K562 (cell line): ENCODE measurements around the gene OR4A47. TPM values are rescaled to one million over a fixed set of nuclear protein-coding genes. Genes with fewer than 3 reads are reported as not detected.
"Not testable (repeated sequence)": the region's sequence is repeated elsewhere in the genome, so short reads cannot be mapped to it uniquely, and the experiment has no call there.

Experiments
- ATAC-seq: fragments of 200-7000 bp; cut with Tn5 transposase; 3 replicates; pipeline ENCODE4 v1.9.1; 2020; ENCODE audit warnings: moderate library complexity
- BruUV-seq: library from RNA; stranded (reverse); fragments of 400-500 nt; replicated peaks from 2 replicates; lab custom pipeline; 2021; lab: Mats Ljungman, UMichigan
- CTCF ChIA-PET: fragments of 300-600 bp; formaldehyde crosslinking; extraction: SDS; loops from one replicate; lab custom pipeline; 2021; ENCODE audit warnings: low intra/inter-chr PET ratio; lab: Yijun Ruan, JAX
- POLR2A ChIA-PET: fragments of 300-600, 350-650 bp; sonication (Branson Sonifier 250); formaldehyde crosslinking; extraction: SDS; loops from one replicate; lab custom pipeline; 2021; ENCODE audit warnings: antibody characterized with exemption, inconsistent platforms; lab: Yijun Ruan, JAX
- DNase-seq, 4 experiments: peaks; one replicate each; pipeline versions ENCODE4 v3.0.0 to v3.0.0-alpha.2; 2011 to 2018; ENCODE audit warnings: low spot score in 3 of 4, mixed read lengths in 3 of 4; ENCODE audit errors: extremely low read depth in 1 of 4
- FAIRE-seq: peaks from 2 replicates; lab custom pipeline; 2011; peaks lifted over from hg19 to GRCh38; lab: Jason Lieb, UNC
- H2AFZ ChIP-seq: 2 replicates; pipeline ENCODE4 v1.6.0; 2011; ENCODE audit warnings: low read depth, low read length, control low read depth, inconsistent platforms
- H3K27ac ChIP-seq: fragments of 200-600 bp; 3 replicates; pipeline ENCODE4 v1.8.0; 2011; ENCODE audit warnings: low read depth, mild to moderate bottlenecking, control low read depth, inconsistent platforms, low read length, moderate library complexity, mixed read lengths; ENCODE audit errors: extremely low read depth
- H3K27me3 ChIP-seq, 2 experiments: fragments of 300-600 bp in 1 of 2; 2 replicates in 1 of 2; 3 replicates in 1 of 2; pipeline versions ENCODE4 v1.6.0 to v1.8.0; 2011; ENCODE audit warnings: inconsistent platforms in 2 of 2, low read length in 2 of 2, mild to moderate bottlenecking in 1 of 2, mixed read lengths in 1 of 2, moderate library complexity in 1 of 2; ENCODE audit not compliant: control insufficient read depth in 2 of 2, insufficient read depth in 2 of 2
- H3K36me3 ChIP-seq: fragments of 300-600 bp; 3 replicates; pipeline ENCODE4 v1.8.0; 2011; ENCODE audit warnings: mild to moderate bottlenecking, low read length, inconsistent platforms; ENCODE audit not compliant: control insufficient read depth, insufficient read depth
- H3K4me1 ChIP-seq, 2 experiments: fragments of 200-600 bp in 1 of 2; replicated peaks in 1 of 2; 2 replicates in 1 of 2; 3 replicates in 1 of 2; pipeline versions ENCODE4 v1.5.1 to v1.8.0; 2011; ENCODE audit warnings: inconsistent platforms in 2 of 2, low read length in 2 of 2, mild to moderate bottlenecking in 1 of 2, mixed read lengths in 1 of 2, moderate library complexity in 1 of 2; ENCODE audit not compliant: control insufficient read depth in 2 of 2, insufficient read depth in 2 of 2
- H3K4me2 ChIP-seq: 2 replicates; pipeline ENCODE4 v1.6.1; 2011; ENCODE audit warnings: low read length, control low read depth, inconsistent platforms, mixed read lengths; ENCODE audit not compliant: insufficient read depth
- H3K4me3 ChIP-seq: fragments of 200-600 bp; sonication (generic), shearing (Covaris generic); 2 replicates; pipeline ENCODE4 v1.5.1; 2016; ENCODE audit warnings: control low read depth, inconsistent platforms
- H3K79me2 ChIP-seq: fragments of 200-600 bp; 3 replicates; pipeline ENCODE4 v1.8.0; 2011; ENCODE audit warnings: low read length, inconsistent platforms; ENCODE audit not compliant: control insufficient read depth, insufficient read depth
- H3K9ac ChIP-seq, 2 experiments: 2 replicates each; pipeline versions ENCODE4 v1.6.0 to v1.6.1; 2011; ENCODE audit warnings: low read depth in 2 of 2, low read length in 2 of 2, control low read depth in 1 of 2, inconsistent platforms in 1 of 2, mild to moderate bottlenecking in 1 of 2, mixed read lengths in 1 of 2; ENCODE audit not compliant: insufficient read depth in 1 of 2
- H3K9me1 ChIP-seq: one replicate; pipeline ENCODE4 v1.6.0; 2011; ENCODE audit warnings: inconsistent platforms, mild to moderate bottlenecking, low read length, moderate library complexity; ENCODE audit not compliant: control insufficient read depth, insufficient read depth
- H3K9me3 ChIP-seq: replicated peaks from 2 replicates; pipeline ENCODE4 v1.5.1; 2011; ENCODE audit warnings: low read depth, low read length, inconsistent platforms; ENCODE audit not compliant: control insufficient read depth, insufficient read depth
- H4K20me1 ChIP-seq: replicated peaks from 2 replicates; pipeline ENCODE4 v1.6.1; 2011; ENCODE audit warnings: low read length, inconsistent platforms, mixed read lengths; ENCODE audit not compliant: control insufficient read depth, insufficient read depth
- HNRNPK ChIP-seq: fragments of 200-400 bp; formaldehyde crosslinking; IDR thresholded peaks from one replicate; pipeline ENCODE4 v1.6.1; 2018; ENCODE audit warnings: mild to moderate bottlenecking, low read depth, low read length; ENCODE audit not compliant: poor library complexity, severe bottlenecking
- PCBP1 ChIP-seq: fragments of 200-400 bp; formaldehyde crosslinking; IDR thresholded peaks from 2 replicates; pipeline ENCODE4 v1.6.1; 2018; ENCODE audit warnings: mild to moderate bottlenecking, low read depth, low read length; ENCODE audit not compliant: poor library complexity, severe bottlenecking
- PCBP2 ChIP-seq: fragments of 200-400 bp; formaldehyde crosslinking; IDR thresholded peaks from 2 replicates; pipeline ENCODE4 v1.6.1; 2018; ENCODE audit warnings: low read length, low read depth, mild to moderate bottlenecking, moderate library complexity; ENCODE audit not compliant: poor library complexity, severe bottlenecking
- WGBS: fragments of 100-300 bp; shearing (Covaris generic); methylation state at CpG from one replicate; pipeline ENCODE4 v1.1.6; 2016; ENCODE audit warnings: low coverage, mixed read lengths; ENCODE audit not compliant: insufficient coverage; ENCODE audit errors: missing lambda C conversion rate; 5-methylcytosine and 5-hydroxymethylcytosine counted together
- in situ Hi-C: fragments of 300-500 bp; cut with MboI; formaldehyde crosslinking; loops from 4 replicates; pipeline ENCODE4 v1.15.0; 2018; ENCODE audit warnings: inconsistent platforms, mixed read lengths
- intact Hi-C: fragments of 100-400 bp; cut with micrococcal nuclease; formaldehyde crosslinking; loops from 2 replicates; pipeline ENCODE4 v1.14.2; 2022
- polyA plus RNA-seq, 8 experiments: library from polyadenylated mRNA; depleted of rRNA in 4 of 8; stranded (reverse) in 5 of 8; unstranded in 3 of 8; fragments of >200 nt; fragmentation: Nextera tagmentation in 2 of 8; fragmentation: Illumina TruSeq in 1 of 8; extraction: Ambion mirVana in 2 of 8; extraction: Trizol in 1 of 8; gene quantifications; 2 replicates each; pipeline versions ENCODE4 v1.2.1 to v1.2.3, GENCODE V29; 2011 to 2014; ENCODE audit warnings: inconsistent platforms in 1 of 8, missing spikeins in 1 of 8
- total RNA-seq, 7 experiments: library from RNA; depleted of rRNA in 6 of 7; stranded (reverse); fragments of >200 nt in 6 of 7; fragmentation: Illumina TruSeq in 2 of 7; extraction: Trizol in 2 of 7; gene quantifications; 2 replicates each; pipeline versions ENCODE4 v1.2.1 to v1.2.3, GENCODE V29; 2011 to 2021; ENCODE audit warnings: low replicate concordance in 1 of 7

The OR4A47 gene
- total and polyA plus RNA-seq, 9 of the 15 experiments (the other 6 are each of a cell fraction or from before 2014, with no cell fraction given) = not detected

- BruUV-seq, H3K4me3 ChIP-seq, FAIRE-seq, H3K27me3 ChIP-seq, POLR2A ChIA-PET, H3K4me1 ChIP-seq, H3K9me3 ChIP-seq, in situ Hi-C loops, DNase-seq, H3K36me3 ChIP-seq, H3K9ac ChIP-seq, CTCF ChIA-PET, H3K27ac ChIP-seq, intact Hi-C loops, H4K20me1 ChIP-seq, H2AFZ ChIP-seq, H3K9me1 ChIP-seq, H3K4me2 ChIP-seq, ATAC-seq, H3K79me2 ChIP-seq: not testable (repeated sequence)
- WGBS = 1% methylated on average over 6 of the region's 6 CpGs
Measured at GRCh38 chr11:48474703-48475102, 13.9 kb upstream of the OR4A47 start.

GRCh38 chr11:48506169-48506568 lies 17.6 kb downstream of the OR4A47 start:
- H3K79me2 ChIP-seq, H3K4me1 ChIP-seq, BruUV-seq, H3K4me2 ChIP-seq, H3K9me3 ChIP-seq, ATAC-seq, H3K9ac ChIP-seq, in situ Hi-C loops, H3K4me3 ChIP-seq, H3K36me3 ChIP-seq, FAIRE-seq, H3K27me3 ChIP-seq, POLR2A ChIA-PET, DNase-seq, H4K20me1 ChIP-seq, H2AFZ ChIP-seq, intact Hi-C loops, H3K27ac ChIP-seq, H3K9me1 ChIP-seq, CTCF ChIA-PET: not testable (repeated sequence)
- peak; percentile 64 for TF ChIP-seq HNRNPK
- TF ChIP-seq PCBP2 = peak; percentile 74
- peak; percentile 46 for TF ChIP-seq PCBP1
